Stimulated activated CD4-positive, alpha-beta T cell treated with anti-CD3 and anti-CD28 coated beads, Interleukin-1b, Interleukin-23, amount 100 ng/mL, for 48 hours (primary cell): ENCODE results near the gene C9orf40.

Experiments
- DNase-seq: peaks from one replicate; pipeline ENCODE4 v3.0.0-alpha.2; 2020

Gene C9orf40, protein sequence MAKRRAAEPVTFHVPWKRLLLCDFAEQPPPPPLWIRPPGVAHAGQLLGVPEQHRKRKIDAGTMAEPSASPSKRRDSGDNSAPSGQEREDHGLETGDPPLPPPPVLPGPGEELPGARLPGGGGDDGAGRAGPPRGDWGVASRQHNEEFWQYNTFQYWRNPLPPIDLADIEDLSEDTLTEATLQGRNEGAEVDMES

DNA sequence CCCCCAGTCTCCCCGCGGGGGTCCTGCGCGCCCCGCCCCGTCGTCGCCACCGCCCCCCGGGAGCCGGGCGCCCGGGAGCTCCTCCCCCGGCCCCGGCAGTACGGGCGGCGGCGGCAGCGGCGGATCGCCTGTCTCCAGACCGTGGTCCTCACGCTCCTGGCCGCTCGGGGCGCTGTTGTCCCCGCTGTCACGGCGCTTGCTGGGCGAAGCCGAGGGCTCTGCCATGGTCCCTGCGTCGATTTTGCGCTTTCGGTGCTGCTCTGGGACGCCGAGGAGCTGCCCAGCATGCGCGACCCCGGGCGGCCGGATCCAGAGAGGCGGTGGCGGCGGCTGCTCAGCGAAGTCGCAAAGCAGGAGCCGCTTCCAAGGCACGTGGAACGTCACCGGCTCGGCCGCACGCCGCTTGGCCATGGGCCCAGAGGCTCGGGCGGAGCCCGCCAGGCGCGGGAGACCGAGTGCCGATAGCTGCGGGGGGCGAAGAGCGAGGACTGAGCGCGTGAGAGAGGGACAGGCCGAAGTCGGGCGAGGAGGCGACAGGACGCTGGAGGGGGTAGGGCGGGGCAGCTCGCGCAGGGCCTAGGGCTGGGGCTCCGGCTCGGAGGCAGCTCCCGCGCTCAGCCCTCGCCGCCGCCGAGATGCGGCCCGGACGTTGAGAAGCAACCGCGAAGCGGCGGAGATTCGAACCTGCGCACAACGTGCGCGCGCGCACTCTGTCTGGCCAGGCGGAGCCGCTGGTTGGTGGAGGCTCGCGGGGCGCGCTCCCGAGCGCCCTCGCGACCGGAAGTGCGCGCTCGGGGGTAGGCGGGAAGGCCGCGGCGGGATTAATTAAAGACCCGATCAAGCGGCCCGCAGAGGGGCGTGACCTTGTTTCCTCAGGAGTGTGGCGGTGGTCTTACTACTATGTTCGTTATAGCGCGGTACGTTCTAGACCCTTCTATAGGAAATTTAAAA is at the start of gene C9orf40:
Gene C9orf40, minus strand, starts transcription at position 712 of the 951 bp plus-strand sequence. Its CDS starts 301 bp downstream, at position 411.
- peak; percentile 90 for DNase-seq

DNA sequence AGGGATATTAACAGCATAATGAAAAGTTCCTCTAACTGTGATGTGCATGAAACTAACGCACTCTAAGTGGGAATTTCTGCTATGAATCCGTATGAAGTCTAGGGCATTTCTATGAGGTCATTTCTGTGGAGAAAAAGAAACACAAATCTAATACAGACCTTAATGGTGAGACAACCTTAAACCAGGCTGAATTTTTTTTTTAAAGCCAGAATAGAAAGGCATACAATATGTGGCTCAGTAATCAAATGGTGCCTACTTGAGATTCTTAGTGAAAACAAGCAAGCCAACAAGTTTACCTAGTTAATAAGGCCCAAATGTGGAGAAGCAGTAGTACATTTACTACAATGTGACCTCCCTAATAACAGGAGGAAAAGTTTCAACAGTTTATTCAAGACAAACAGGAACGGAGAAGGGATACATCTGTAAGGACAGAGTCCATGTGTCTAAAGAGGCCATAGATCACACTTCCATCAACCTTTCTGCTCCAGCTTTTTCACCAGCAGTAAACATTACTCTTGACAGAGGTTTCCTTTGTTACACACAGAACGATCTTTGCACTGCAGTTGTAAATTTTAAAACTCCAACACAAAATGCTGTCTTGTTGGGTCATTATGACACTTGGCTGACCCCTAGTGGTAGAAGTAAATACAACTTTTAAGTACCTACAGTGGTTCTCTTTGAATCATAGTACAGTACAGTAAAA is 49.2 kb upstream of the C9orf40 start:
- DNase-seq: no peak

DNA sequence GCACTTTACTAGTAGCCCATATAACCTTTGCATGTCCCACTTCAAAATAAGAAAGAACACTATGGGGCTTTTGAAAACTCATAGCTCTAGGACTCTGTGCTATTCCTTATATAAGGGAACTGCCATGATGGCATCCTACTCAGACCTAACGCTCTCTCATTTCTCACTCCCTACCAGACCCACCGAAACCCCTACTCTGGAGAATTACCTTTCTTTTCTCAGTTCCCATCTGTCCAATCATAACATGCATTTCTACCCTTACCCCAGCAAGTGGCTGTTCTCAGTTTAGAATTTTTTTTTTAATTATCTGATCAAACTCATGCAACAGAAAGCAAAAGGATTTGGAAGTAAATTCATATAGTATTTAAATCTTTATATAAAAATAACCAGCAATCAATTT is 48.1 kb upstream of the C9orf40 start:
- DNase-seq: no peak

DNA sequence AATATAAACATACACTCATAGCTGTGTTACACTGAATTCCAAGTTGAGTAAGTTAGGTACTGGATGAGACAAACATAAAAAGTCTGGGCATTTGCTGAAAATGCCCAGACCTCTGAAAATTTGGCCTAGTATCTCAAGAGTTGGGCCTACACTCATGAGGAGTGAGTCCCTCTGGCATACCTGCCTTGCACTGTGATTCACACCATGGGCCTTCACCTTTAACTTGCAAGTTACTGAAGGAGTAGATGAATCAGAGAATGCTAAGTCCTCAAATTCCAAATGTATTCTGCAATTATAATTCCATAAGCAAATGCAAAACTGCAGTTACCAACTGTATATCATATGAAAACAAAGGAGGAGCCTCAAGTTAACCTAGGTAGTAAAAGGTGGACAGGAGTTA is 32.3 kb upstream of the C9orf40 start:
- no peak for DNase-seq

DNA sequence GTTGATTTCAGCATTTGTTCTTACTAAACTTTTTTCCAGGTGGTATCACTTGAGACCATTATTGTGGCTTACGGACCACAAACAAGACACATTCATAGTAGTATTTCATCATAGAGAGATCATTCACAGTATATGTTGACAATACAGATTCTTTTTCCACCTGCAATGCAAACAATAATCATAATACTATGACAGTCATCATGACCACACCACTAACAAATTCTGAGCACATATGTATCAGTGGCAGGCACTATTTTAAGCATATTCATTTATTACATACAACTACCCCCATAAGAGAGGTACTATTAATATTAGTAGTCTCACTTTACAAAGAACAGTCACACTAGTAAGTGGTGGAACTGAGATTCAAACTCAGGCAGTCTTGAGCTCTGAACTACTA is 31.0 kb upstream of the C9orf40 start:
- DNase-seq: no peak

DNA sequence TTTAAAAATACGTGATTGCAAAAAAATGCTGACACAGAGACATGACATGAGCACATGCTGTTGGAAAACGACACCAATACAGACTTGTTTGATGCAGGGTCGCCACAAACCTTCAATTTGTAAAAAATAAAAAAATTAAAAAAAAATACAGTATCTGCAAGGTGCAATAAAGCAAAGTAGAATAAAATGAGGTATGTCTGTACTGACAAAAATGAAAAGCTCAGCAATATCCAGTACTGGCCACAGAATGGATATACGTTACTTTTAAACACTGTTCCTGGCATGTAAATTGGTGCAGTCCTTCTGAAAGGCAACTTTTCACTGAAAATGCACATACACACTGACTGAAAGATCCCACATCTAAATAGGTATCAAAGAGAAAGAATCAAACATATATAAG is 27.1 kb upstream of the C9orf40 start:
- DNase-seq: no peak

DNA sequence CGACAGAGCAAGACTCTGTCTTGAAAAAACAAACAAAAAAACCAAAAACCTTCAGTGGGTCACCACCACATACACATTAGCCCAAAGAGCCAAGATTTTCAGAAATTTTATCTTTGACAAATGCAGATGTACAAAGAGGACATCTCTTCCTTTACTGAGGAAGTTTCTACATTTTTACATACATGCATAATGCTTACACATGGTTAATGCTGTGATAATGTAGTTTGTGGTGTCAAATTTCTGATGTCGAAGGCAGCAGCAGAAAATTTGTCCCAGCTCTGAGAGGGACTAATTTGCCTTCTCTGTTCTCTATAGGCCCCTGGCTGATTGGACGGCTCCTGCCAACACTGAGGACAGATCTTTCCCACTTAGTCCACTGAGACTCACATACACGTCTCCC is 24.6 kb upstream of the C9orf40 start:
- DNase-seq: no peak

DNA sequence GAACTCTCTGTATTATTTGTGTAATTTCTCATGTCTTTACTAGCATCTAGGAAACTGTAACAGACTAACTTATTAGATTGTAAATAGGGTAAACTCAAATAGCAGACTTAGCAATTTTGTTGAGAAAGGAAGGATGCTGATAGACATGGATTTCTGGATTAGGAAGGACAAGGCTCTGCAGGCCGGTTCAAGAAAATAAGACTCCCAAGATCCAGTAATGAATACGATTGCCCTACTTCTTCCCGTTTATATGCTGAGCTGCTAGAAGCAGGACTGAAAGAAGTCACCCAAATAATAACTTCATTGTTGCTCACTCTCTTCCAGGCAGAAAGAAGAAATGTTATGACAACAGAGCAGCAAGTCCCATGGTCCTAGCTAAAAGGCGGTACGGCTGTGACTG is 22.8 kb upstream of the C9orf40 start:
- no peak for DNase-seq

DNA sequence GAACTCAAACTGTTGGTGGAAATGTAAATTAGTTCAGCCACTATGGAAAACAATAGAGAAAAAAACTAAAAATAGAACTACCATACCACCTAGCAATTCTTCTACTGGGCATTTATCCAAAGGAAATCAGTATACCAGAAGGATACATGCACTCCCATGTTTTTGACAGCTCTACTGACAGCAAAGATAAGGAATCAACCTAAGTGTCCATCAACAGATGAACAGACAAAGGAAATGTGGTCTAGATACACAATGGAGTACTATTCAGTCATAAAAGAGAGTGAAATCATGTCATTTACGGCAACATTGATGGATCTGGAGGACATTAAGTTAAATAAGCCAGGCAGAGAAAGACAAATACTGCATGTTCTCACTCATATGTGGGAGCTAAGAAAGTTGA is 21.8 kb upstream of the C9orf40 start:
- DNase-seq: no peak

DNA sequence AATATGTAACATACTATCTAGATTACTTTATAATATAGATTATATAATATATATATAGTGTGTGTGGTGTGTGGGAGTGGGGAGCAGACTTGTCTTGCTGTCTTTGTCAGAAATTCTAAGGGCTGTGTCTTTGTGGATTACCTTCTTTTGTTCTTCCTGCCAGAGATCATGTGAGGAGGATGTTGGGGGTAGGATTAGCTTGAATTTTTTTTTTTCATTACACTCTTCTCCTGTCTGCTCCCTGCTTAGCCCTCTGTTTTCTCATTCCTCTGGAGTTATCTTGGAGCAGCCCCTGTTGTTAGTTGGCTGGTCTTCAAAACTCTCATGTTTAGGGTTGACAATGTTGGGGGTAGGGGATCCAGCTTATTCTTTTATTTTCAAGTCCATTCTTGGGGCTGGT is 21.0 kb upstream of the C9orf40 start:
- no peak for DNase-seq

DNA sequence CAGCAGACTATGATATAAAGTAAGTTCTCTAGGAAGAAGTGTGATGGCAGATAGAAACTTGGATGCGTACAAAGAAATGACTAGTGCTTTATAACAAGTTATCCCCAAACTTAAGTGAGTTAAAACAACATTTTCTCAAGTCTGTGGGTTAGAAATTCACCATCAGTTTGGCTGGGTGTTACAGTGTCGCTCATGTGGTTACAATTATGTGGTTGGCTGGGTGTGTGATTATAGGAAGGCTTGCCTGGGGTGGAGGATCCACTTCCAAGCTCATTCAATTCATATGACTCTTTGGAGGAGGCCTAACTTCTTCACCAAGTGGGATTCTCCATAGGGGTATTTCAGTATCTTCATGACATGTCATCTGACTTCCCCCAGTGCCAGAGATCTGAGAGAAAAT is 10.3 kb upstream of the C9orf40 start:
- DNase-seq: no peak

DNA sequence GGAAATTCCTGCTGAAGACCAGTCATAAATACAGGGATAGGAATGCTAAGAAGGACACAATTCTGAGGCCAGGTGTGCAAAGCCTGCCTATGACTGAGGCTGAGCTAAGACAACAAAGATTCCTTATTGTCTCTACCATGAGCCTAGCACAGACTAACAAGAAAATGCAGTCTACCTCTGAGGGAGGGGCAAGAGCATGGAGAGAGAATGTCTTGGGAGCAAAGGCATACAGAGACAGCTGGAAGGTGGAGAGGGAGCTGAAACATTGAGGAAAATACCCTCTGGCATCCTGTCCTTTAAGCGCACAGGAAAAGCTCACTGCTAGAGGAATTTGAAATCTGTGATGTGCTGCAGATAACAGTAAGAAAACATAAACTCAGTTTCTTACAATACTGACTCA is 8.8 kb upstream of the C9orf40 start:
- DNase-seq: no peak

DNA sequence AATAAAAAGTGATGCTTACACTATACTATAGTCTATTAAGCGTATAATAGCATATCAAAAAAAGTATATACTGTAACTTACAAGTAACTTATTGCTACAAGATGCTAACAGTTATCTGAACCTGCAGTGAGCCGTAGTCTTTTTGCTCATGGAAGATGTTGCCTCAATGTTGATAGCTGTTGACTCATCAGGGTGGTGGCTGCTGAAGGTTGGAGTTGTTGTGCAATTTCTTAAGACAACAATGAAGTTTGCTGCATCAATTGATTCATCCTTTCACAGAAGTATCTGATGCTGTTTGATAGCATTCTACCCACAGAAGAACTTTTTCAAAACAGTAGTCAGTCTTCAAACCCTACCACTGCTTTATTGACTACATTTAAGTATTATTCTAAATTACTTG is 7.8 kb upstream of the C9orf40 start:
- no peak for DNase-seq

DNA sequence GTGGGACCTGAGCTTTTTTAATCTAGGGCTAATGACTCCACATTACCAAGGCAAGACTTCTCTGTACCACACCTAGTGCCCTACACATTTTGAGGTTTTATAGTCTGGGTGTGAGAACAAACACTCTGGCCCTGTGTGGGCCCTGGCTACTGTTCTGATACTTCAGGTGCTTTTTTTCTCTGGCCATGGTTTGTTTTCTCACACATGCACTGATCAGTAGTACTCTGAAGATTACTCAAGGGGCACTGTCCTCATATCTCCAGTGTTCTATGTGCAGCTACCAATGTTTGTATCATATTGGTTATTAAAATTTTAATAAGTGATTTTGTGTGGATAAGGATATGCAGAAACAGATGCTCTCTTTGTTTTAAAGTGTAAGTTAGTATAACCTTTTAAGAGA is 5.9 kb upstream of the C9orf40 start:
- DNase-seq: no peak

DNA sequence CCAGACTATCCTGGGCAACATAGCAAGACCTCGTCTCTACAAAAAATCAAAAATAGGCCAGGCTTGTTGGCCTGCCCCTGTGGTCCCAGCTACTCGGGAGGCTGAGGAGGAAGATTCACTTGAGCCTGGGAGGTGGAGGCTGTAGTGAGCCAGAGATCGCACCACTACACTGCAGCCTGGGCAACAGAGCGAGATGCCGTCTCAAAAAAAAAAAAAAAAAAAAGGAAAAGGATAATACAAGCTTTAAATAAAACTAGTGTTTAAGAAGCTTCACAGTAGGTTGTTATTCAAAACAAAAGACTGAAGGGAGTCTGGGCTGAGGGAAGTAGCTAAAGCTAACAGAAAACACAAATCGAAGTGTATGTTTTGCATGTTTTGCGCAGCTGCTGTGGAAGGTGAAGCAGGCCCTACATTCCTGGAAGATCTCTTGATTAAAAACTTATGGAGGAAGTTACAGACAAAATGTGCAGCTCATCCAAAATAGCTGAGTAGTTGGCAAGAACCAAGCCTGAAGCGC is 581 bp upstream of the C9orf40 start:
- DNase-seq: no peak

DNA sequence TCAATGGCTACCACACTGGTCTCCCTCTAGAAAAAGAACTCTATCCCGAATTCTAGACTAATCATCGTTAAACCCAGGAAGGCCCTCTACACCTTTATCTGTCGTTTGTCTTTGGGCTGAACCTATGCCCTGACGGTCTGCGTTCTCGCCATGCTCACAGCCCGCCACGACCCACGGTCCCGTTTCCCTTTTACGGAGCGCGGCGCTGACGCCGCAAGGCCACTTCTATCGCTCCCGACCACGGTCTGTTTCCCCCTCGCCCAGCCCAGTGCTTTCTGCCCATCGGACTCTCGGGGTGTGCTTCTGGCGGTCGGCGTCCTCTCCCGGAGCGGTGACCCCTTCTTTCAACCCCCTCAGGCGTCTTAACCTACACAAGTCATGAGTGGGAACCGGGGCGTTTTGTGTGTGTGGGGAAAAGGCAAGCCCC is 974 bp downstream of the C9orf40 start:
- DNase-seq: peak; percentile 26

DNA sequence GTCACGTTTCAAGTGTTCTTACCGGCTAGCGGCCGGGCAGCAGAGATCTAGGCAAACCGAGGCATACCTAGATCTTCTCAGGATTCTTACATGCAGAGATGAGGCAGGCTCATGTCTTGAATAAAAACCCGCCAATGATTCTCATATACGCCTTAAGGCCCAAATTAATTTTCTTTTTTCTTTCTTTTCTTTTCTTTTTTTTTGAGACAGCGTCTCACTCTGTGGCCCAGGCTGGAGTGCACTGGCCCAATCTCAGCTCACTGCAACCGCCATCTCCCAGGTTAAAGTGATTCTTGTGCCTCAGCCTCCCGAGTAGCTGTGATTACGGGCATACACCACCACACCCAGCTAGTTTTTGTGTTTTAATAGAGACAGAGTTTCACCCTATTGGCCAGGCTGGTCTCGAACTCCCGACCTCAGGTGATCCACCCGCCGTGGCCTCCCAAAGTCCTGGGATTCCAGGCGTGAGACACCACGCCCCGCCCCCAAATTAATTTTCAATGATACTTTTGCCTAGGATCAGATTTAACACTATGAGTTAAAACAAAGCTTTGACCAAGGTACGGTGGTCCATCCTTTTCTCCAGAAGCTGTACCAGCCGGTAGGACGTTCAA is 1.5 kb downstream of the C9orf40 start:
- DNase-seq: no peak

DNA sequence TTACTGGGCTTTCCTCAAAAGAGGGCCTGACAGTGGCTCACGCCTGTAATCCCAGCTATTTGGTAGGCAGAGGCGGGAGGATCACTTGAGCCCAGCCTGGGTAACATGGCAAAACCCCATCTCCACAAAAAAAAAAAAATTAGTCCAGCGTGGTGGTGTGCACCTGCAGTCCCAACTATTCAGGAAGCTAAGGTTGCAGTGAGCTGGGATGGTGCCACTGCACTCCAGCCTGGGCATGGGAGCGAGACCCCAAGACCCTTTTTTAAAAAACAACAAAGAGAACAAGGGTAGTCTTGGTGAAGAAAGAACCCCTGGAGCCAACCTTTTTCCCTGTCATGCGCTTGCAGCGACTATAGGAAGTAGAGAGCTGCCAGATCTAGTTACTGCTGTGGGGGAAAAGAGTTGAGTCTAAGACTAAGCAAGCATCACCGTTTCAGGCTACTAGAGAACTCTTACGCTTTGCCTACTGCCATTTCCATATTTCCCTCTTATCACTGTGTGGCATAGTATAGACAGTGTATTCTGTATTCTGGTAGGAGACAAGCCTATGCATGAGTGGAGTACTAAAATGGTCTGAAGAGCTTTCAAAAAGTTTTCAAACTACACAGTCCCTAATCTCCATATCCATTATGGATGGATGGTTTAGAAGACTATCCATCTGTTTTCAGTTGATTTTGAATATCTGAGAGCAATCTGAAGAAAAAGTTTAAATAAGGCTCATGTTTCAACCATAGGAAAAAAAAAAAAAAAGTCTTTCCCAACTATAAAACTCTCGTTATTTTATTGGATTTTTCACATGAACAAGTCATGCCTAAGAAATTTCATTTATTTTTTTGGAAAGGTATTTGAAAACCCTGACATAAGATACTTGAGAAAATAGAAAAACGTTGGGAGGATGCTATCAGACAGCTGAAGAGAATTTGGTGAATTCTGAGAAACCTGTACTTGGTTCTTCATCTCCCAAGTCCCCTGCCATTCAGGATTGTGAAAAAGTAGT is 2.6 kb downstream of the C9orf40 start:
- DNase-seq: no peak

DNA sequence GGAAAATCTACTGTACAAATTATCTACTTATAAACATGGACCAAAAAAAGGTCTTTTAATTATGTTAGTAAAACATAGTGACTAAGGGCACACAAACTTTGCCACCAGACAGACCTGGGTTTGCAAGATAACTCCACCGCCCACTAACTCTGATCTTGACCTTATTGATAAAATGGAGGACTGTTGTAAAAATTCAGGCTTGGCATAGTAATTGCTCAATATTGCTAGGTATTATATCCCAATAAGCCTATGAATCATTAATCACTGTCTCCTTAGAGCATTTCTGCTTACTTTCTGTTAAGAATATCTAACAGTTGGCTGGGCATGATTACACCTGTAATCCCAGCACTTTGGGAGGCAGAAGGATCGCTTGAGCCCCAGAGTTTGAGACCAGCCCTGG is 3.8 kb downstream of the C9orf40 start:
- DNase-seq: no peak

DNA sequence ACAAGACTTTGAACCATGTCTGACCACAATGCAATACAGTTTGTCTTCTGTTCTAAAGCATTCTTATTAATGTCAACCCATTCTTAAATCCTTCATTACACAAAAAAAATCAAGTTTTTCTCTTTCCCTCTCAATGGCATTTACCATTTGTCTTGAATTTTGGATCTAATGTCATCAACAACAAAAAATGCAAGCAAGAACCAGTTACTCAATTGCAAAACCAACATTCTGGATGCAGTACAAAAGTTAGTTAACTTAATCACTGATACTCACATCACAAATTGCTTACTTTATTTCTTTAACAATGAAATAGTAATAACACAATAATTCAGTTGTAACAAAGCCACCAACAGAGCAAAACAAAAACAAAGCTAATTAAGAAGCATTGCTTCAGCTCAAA is 6.0 kb downstream of the C9orf40 start:
- DNase-seq: no peak

DNA sequence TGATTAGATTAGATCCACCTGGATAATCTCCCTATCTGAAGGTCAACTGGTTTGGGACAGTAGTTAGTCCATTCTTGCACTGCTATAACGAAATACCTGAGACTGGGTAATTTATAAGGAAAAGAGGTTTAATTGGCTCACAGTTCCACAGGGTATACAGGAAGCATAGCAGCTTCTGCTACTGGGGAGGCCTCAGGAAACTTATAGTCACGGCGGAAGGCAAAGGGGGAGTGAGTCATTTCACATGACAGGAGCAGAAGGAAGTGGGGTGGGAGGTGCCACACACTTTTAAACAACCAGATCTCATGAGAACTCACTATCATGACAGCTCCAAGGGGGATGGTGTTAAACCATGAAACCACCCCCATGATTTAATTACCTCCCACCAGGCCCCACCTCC is 9.9 kb downstream of the C9orf40 start:
- DNase-seq: peak; percentile 50

DNA sequence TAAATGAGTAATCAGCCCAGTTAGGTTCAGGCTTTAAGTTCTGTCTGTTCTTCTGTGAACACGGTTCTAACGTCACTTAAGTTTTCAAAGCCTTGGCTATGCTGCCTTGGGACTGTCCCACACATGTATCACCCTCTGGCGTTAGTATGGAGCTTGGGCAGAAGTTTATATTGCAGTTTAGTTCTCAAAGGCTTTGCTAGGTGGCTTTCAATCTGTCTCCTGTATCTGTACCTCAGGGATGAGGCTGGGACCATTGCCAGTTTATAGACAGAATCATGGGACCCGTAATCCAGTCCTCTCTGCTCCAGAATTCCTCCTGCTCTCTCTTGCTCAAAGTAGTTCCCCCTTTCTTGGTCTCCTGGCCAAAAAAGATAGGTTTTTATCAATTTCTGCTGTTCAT is 12.1 kb downstream of the C9orf40 start:
- DNase-seq: no peak
